Measurements from ENCODE around the gene PCDHGA3. TPM values are rescaled to one million over a fixed set of nuclear protein-coding genes. Genes with fewer than 3 reads are reported as not detected.
"Not testable (repeated sequence)": the region's sequence is repeated elsewhere in the genome, so short reads cannot be mapped to it uniquely, and the experiment has no call there.

PCDHGA3 gene
- total RNA-seq, 1 donor from 2014 or later = 4.0 TPM

- not testable (repeated sequence) for DNase-seq (ENCODE audit: low spot score)
These were observed 2.4 kb downstream of the PCDHGA3 start for GRCh38 chr5:141346017-141346416.

GRCh38 chr5:141349917-141350619 is 6.4 kb downstream of the PCDHGA3 start, which contains the start of gene PCDHGB1:
TSS of gene PCDHGB1 (plus strand) at chr5:141350099. CDS start at chr5:141350261, 162 bp downstream.
- no peak for DNase-seq (ENCODE audit: low spot score)

GRCh38 chr5:141351591-141351990 is 8.0 kb downstream of the PCDHGA3 start:
- DNase-seq (ENCODE audit: low spot score) = no peak

GRCh38 chr5:141354900-141355469 is 11.4 kb downstream of the PCDHGA3 start, which contains the start of gene PCDHGA4:
TSS of gene PCDHGA4 (plus strand) at chr5:141355021. CDS start at chr5:141355108, 87 bp downstream.
- DNase-seq (ENCODE audit: low spot score) = no peak

- no peak for DNase-seq (ENCODE audit: low spot score)
These were observed 12.0 kb downstream of the PCDHGA3 start for GRCh38 chr5:141355641-141356040.

- DNase-seq (ENCODE audit: low spot score) = no peak
These were observed 12.5 kb downstream of the PCDHGA3 start for GRCh38 chr5:141356133-141356532.

GRCh38 chr5:141356950-141357349 is 13.3 kb downstream of the PCDHGA3 start:
- DNase-seq (ENCODE audit: low spot score) = no peak

- DNase-seq (ENCODE audit: low spot score) = no peak
These were observed 16.3 kb downstream of the PCDHGA3 start, which contains the start of gene PCDHGB2 for GRCh38 chr5:141359790-141360426. TSS of gene PCDHGB2 (plus strand) at chr5:141359994. CDS start at chr5:141360136, 142 bp downstream.

- no peak for DNase-seq (ENCODE audit: low spot score)
These were observed 17.1 kb downstream of the PCDHGA3 start for GRCh38 chr5:141360685-141361084.

GRCh38 chr5:141362719-141363118 is 19.1 kb downstream of the PCDHGA3 start:
- no peak for DNase-seq (ENCODE audit: low spot score)

GRCh38 chr5:141363952-141364660 is 20.5 kb downstream of the PCDHGA3 start, which contains the start of gene PCDHGA5:
TSS of gene PCDHGA5 (plus strand) at chr5:141364162. CDS start at chr5:141364331, 169 bp downstream.
- no peak for DNase-seq (ENCODE audit: low spot score)

- no peak for DNase-seq (ENCODE audit: low spot score)
These were observed 22.6 kb downstream of the PCDHGA3 start for GRCh38 chr5:141366016-141366896.

GRCh38 chr5:141369994-141370848 is 26.6 kb downstream of the PCDHGA3 start, which contains the start of gene PCDHGB3:
TSS of gene PCDHGB3 (plus strand) at chr5:141370242. CDS start at chr5:141370395, 153 bp downstream.
- no peak for DNase-seq (ENCODE audit: low spot score)

- no peak for DNase-seq (ENCODE audit: low spot score)
These were observed 28.2 kb downstream of the PCDHGA3 start for GRCh38 chr5:141371572-141372475.

GRCh38 chr5:141373673-141374317 is 30.2 kb downstream of the PCDHGA3 start, which contains the start of gene PCDHGA6:
TSS of gene PCDHGA6 (plus strand) at chr5:141373891. CDS start at chr5:141374084, 193 bp downstream.
- no peak for DNase-seq (ENCODE audit: low spot score)

- DNase-seq (ENCODE audit: low spot score) = no peak
These were observed 31.0 kb downstream of the PCDHGA3 start for GRCh38 chr5:141374627-141375026.

- not testable (repeated sequence) for DNase-seq (ENCODE audit: low spot score)
These were observed 32.0 kb downstream of the PCDHGA3 start for GRCh38 chr5:141375444-141376155.
